G401.6 (cell line): ENCODE results near the gene TWSG1.
"Not testable (repeated sequence)": the region's sequence is repeated elsewhere in the genome, so short reads cannot be mapped to it uniquely, and the experiment has no call there.

Experiments
- FAIRE-seq: peaks from 2 replicates; lab custom pipeline; 2012; peaks lifted over from hg19 to GRCh38; lab: Jason Lieb, UNC

The TWSG1 gene

GRCh38 chr18:9335697-9336045, 1.1 kb downstream of the TWSG1 start:
- no peak for FAIRE-seq

- no peak for FAIRE-seq
These were observed 2.3 kb downstream of the TWSG1 start for GRCh38 chr18:9336827-9337226.

- no peak for FAIRE-seq
These were observed 3.3 kb downstream of the TWSG1 start for GRCh38 chr18:9337873-9338272.

DNA sequence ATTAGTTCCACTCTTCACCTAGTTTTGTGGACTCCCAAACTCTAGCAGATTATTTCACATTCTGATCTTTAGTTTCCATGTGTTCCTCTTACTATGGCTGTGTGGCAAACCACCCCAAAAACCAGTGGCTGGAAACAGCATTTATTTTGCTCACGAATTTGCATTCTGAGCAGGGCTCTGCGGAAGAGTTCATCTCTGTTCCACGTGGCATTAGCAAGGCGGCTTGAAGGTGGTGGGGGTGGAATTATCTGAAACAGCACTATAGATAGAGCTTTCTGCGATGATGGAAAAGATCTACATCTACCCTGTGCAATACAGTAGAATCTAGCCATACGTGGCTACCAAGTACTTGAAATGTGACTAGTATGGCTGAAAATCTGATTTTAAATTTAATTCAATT, 5.9 kb downstream of the TWSG1 start:
- FAIRE-seq, result no peak

- FAIRE-seq, result no peak
These were observed 9.0 kb downstream of the TWSG1 start for GRCh38 chr18:9343577-9343976.

DNA sequence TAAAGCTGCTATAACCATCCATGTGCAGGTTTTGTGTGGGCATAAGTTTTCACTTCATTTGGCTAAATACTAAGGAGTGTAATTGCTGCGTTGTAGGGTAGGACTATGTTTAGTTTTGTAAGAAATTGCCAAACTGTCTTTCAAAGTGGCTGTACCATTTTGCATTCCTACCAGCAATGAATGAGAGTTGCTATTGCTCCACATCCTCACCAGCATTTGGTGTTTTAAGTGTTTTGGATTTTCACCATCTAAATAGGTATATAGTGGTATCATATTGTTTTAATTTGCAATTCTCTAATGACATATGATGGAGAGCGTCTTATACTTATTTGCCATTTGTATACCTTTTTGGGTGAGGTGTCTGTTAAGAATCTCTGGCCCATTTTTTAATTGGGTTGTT, 12.2 kb downstream of the TWSG1 start:
- FAIRE-seq, result no peak

- FAIRE-seq, result no peak
These were observed 13.6 kb downstream of the TWSG1 start for GRCh38 chr18:9348079-9348671.

GRCh38 chr18:9348766-9349165, 14.2 kb downstream of the TWSG1 start:
- no peak for FAIRE-seq

- no peak for FAIRE-seq
These were observed 19.0 kb downstream of the TWSG1 start for GRCh38 chr18:9353596-9353995.

DNA sequence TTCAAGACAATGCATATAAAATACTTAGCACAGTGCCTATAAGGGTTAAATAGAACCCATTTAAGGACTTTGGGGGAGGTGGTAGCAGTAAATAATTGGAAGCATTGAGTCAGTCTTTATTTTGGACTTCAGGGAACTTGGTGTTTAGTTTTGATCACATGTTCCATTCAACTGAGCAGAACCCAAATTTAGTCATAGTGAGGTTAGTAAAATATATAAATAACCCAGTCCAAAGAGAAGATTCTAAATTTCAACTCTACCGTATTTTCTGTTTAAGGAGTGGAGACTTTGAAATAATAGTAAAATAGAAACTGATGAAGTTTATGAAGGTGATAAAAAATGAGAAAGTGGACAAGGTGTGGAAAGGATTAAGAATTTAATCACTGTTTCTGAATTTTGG, 19.7 kb downstream of the TWSG1 start:
- no peak for FAIRE-seq

GRCh38 chr18:9356976-9357375, 22.4 kb downstream of the TWSG1 start:
- FAIRE-seq, result no peak

- FAIRE-seq, result no peak
These were observed 25.2 kb downstream of the TWSG1 start for GRCh38 chr18:9359796-9360195.

- FAIRE-seq, result no peak
These were observed 26.6 kb downstream of the TWSG1 start for GRCh38 chr18:9361191-9361590.

GRCh38 chr18:9362869-9363268, 28.3 kb downstream of the TWSG1 start:
- FAIRE-seq, result no peak

DNA sequence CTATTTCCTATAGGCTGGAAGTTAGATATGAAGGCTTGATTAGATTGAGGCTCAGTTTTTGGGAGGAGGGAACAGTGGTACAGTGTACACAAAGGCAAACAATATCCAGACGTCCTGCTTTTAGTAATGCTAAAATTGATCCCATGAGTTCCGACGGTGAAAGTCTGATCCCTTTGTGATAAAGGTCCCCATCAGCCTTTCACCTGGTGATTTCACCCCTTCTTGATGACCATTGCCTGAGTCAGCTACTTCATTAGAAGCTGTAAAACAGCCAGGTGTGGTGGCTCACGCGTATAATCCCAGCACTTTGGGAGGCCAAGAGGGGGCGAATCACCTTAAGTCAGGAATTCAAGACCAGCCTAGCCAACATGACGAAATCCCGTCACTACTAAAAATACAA, 29.7 kb downstream of the TWSG1 start:
- FAIRE-seq, result no peak

DNA sequence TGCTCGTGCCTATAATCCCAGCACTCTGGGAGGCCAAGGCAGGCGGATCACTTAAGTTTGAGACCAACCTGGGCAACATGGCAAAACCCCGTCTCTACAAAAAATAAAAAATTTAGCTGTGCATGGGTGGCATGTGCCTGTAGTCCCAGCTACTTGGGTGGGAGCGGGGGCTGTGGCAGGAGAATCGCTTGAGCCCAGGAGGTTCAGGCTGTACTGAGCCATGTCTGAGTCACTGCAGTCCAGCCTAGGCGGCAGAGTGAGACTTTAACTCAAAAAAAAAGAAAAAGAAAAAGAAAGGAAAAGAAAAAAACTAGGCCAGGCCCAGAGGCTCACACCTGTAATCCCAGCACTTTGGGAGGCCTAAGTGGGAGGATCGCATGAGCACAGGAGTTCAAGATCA, 30.8 kb downstream of the TWSG1 start:
- FAIRE-seq, result no peak

DNA sequence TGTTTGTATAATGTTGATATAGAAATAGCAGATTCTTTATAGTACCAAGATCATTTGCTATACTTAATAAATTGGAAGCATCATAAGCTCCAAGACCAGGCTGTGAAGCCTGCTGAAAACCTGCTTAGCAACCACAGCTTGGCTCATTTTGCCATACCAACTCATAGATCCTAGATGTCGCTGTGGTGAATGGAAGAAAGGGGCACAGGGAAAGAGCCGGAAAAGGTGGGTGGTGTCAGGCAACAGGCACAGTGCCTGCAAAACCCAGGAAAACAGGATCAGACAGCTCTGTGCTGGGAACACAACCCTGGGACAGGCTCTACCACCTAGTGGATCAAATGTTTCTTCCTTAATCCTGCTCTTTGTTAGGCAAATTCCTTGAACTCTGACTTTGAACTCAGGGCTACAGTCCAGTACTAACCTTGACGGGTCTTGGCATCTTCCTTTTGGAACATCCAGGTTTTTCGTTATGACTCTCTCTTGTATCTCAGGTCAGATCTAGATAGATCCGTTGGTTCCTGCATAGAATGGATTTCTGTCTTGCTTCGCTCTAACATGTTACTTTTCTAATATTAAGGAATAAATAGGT, 31.6 kb downstream of the TWSG1 start:
- FAIRE-seq, result no peak

GRCh38 chr18:9373254-9373653, 38.7 kb downstream of the TWSG1 start:
- not testable (repeated sequence) for FAIRE-seq

DNA sequence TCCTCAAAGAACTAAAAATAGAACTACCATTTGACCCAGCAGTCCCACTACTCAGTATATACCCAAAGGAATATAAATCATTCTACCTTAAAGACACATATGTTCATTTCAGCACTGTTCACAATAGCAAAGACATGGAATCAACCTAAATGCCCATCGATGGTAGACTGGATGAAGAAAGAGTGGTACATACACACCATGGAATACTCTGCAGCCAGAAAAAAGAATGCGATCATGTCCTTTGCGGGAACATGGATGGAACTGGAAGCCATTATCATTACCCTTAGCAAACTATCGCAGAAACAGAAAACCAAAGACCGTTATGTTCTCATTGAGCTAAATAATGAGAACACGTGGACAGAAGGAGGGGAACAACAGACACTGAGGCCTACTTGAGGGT, 44.5 kb downstream of the TWSG1 start:
- FAIRE-seq, result no peak

DNA sequence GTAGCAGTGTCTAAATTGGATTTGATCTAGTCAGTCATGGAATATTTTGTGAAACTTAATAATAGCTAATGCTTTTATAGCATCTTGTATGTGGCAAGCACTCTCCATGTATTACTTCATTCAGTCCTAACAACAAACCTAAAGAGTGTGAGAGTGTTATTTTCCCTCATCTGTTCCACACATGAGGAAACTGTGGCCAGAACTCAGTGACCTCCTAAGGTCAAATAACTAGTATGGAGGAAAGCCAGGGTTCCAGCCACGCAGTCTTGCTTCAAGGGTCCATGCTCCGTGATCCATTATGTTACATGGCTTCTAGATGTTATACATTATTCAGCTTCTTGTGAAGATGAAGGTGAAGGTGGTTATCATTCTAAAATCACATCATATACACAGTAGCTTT, 45.5 kb downstream of the TWSG1 start:
- no peak for FAIRE-seq

- FAIRE-seq, result no peak
These were observed 46.2 kb downstream of the TWSG1 start for GRCh38 chr18:9380621-9381395.

DNA sequence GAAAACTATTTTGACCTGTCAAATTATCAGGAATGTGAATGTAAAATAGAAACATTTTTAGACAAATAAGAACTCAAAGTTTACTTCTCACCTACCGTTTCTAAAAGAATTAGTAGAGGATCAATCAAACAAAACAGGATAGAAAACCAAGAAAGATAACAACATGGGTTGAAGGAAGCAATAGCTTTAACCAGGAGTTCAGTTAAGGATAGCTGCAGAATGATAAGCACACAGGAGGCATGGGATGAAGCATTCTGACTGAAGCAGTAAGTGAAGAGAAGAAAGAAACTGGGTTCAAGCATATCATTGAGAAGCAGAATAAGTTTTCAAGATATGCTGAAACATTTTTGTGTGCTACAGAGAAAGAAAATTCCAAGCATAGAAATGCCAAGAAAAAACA, 52.3 kb downstream of the TWSG1 start:
- FAIRE-seq, result no peak

DNA sequence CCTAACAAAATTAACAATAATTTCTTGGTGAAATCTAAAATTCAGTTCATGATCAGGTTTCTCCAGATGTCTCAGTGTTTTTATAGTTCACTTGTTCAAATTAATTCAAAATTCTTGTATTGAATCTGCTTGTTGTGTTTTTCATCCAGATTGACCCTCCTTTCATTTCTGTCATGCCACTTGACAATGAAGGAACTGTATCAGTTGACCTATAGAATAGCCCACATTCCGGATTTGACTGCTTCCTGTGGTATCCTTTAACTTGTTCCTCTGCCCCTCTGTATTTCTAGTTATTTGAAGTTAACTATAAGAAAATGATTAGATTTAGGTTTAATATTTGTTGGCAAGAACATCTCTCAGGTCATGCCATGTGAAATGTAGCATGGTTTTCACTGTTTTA, 53.3 kb downstream of the TWSG1 start:
- no peak for FAIRE-seq

- no peak for FAIRE-seq
These were observed 55.1 kb downstream of the TWSG1 start for GRCh38 chr18:9389706-9390105.
